GM12878 (cell line): ENCODE data around the gene ARL15. TPM values are rescaled to one million over a fixed set of nuclear protein-coding genes. Genes with fewer than 3 reads are reported as not detected.
A peak's percentile ranks its signal among the peaks of the same experiment; 100 is the strongest.

ENCODE experiments used
- ATAC-seq: fragments of 200-7000 bp; cut with Tn5 transposase; 3 replicates; pipeline ENCODE4 v1.9.1; 2020; ENCODE audit warnings: mild to moderate bottlenecking, moderate library complexity
- BruUV-seq: library from RNA; stranded (reverse); fragments of 400-500 nt; replicated peaks from 2 replicates; lab custom pipeline; 2021; lab: Mats Ljungman, UMichigan
- CTCF ChIA-PET: fragments of 300-600 bp; sonication (Branson Sonifier 250); formaldehyde crosslinking; extraction: SDS; loops from one replicate; lab custom pipeline; 2021; ENCODE audit warnings: inconsistent platforms; lab: Yijun Ruan, JAX
- POLR2A ChIA-PET: fragments of 350-600 bp; formaldehyde crosslinking; extraction: SDS; loops from one replicate; lab custom pipeline; 2021; ENCODE audit warnings: inconsistent platforms; lab: Charles Lee
- RAD21 ChIA-PET: fragments of 300-600 bp; sonication (Branson Sonifier 250); formaldehyde crosslinking; loops from one replicate; lab custom pipeline; 2023; ENCODE audit warnings: antibody characterized with exemption; ENCODE audit not compliant: unreplicated experiment; lab: Charles Lee
- SMC1A ChIA-PET: fragments of 300-600 bp; sonication (Branson Sonifier 250); formaldehyde crosslinking; loops from one replicate; lab custom pipeline; 2023; ENCODE audit not compliant: unreplicated experiment, uncharacterized antibody; lab: Charles Lee
- DNase-seq: peaks from one replicate; pipeline ENCODE4 v3.0.0-alpha.2; 2011; ENCODE audit warnings: low read depth, low spot score
- FAIRE-seq: peaks from 3 replicates; lab custom pipeline; 2011; peaks lifted over from hg19 to GRCh38; lab: Jason Lieb, UNC
- H2AFZ ChIP-seq: 2 replicates; pipeline ENCODE4 v1.6.0; 2011; ENCODE audit warnings: low read depth, low read length, control low read depth; ENCODE audit not compliant: control insufficient read depth
- H3K27ac ChIP-seq: 2 replicates; pipeline ENCODE4 v1.5.1; 2011; ENCODE audit warnings: control low read depth; ENCODE audit not compliant: control insufficient read depth, insufficient read depth
- H3K27me3 ChIP-seq, 2 experiments: replicated peaks in 1 of 2; 2 replicates each; pipeline versions ENCODE4 v1.6.0 to v1.6.1; 2011; ENCODE audit warnings: low read length in 1 of 2; ENCODE audit not compliant: control insufficient read depth in 2 of 2, insufficient read depth in 2 of 2
- H3K36me3 ChIP-seq, 2 experiments: 2 replicates each; pipeline ENCODE4 v1.5.1; 2011; ENCODE audit warnings: low read length in 1 of 2; ENCODE audit not compliant: control insufficient read depth in 2 of 2, insufficient read depth in 2 of 2
- H3K4me1 ChIP-seq: 2 replicates; pipeline ENCODE4 v1.6.1; 2011; ENCODE audit warnings: mild to moderate bottlenecking, low read length, moderate library complexity, mixed read lengths; ENCODE audit not compliant: control insufficient read depth, insufficient read depth
- H3K4me2 ChIP-seq: 2 replicates; pipeline ENCODE4 v1.6.0; 2011; ENCODE audit warnings: control low read depth; ENCODE audit not compliant: control insufficient read depth, insufficient read depth
- H3K4me3 ChIP-seq: fragments of 200-600 bp; sonication (generic); 2 replicates; pipeline ENCODE4 v1.5.1; 2016
- H3K79me2 ChIP-seq: 2 replicates; pipeline ENCODE4 v1.6.0; 2011; ENCODE audit warnings: low read length; ENCODE audit not compliant: control insufficient read depth, insufficient read depth
- H3K9ac ChIP-seq: 2 replicates; pipeline ENCODE4 v1.8.0; 2011; ENCODE audit warnings: low read length, control low read depth, mixed read lengths; ENCODE audit not compliant: control insufficient read depth, insufficient read depth
- H3K9me3 ChIP-seq: replicated peaks from 3 replicates; pipeline ENCODE4 v1.5.1; 2011; ENCODE audit warnings: mild to moderate bottlenecking, low read length; ENCODE audit not compliant: control insufficient read depth, insufficient read depth
- H4K20me1 ChIP-seq: 2 replicates; pipeline ENCODE4 v1.6.0; 2011; ENCODE audit not compliant: control insufficient read depth, insufficient read depth
- BRCA1 ChIP-seq: IDR thresholded peaks from 2 replicates; pipeline ENCODE4 v1.6.1; 2011; ENCODE audit warnings: low read depth, low read length, improper control_type of control experiment
- CBX5 ChIP-seq: sonication (generic); IDR thresholded peaks from 2 replicates; pipeline ENCODE4 v1.6.1; 2016; ENCODE audit warnings: low read depth, moderate library complexity, mild to moderate bottlenecking, inconsistent platforms
- FOXM1 ChIP-seq: IDR thresholded peaks from 2 replicates; pipeline ENCODE4 v1.6.1; 2012; ENCODE audit warnings: low read depth, mild to moderate bottlenecking, inconsistent platforms, low read length, moderate library complexity
- HDGF ChIP-seq: fragments of 450-650 bp; IDR thresholded peaks from 2 replicates; pipeline ENCODE4 v1.6.1; 2016; ENCODE audit warnings: antibody characterized with exemption
- JUNB ChIP-seq: IDR thresholded peaks from 2 replicates; pipeline ENCODE4 v1.6.1; 2016; ENCODE audit warnings: antibody characterized with exemption, mild to moderate bottlenecking
- KDM1A ChIP-seq: fragments of 200-600 bp; sonication (generic); IDR thresholded peaks from 2 replicates; pipeline ENCODE4 v1.6.1; 2016; ENCODE audit warnings: borderline replicate concordance
- NFIC ChIP-seq: IDR thresholded peaks from 2 replicates; pipeline ENCODE4 v1.6.1; 2012; ENCODE audit warnings: low read depth, mild to moderate bottlenecking, inconsistent platforms, low read length, moderate library complexity
- NRF1 ChIP-seq: conservative IDR thresholded peaks from 2 replicates; pipeline ENCODE4 v1.6.1; 2011; ENCODE audit warnings: mild to moderate bottlenecking, low read depth, low read length, improper control_type of control experiment
- PML ChIP-seq: IDR thresholded peaks from 2 replicates; pipeline ENCODE4 v1.6.1; 2012; ENCODE audit warnings: low read length, inconsistent platforms
- RCOR1 ChIP-seq: conservative IDR thresholded peaks from 2 replicates; pipeline ENCODE4 v1.6.1; 2012; ENCODE audit warnings: low read depth, low read length, improper control_type of control experiment
- SMARCA5 ChIP-seq: fragments of 450-650 bp; IDR thresholded peaks from 2 replicates; pipeline ENCODE4 v1.6.1; 2017; ENCODE audit warnings: mild to moderate bottlenecking
- TCF7 ChIP-seq: IDR thresholded peaks from 2 replicates; pipeline ENCODE4 v1.6.1; 2014; ENCODE audit warnings: antibody characterized with exemption, borderline replicate concordance
- WGBS: methylation state at CpG from one replicate; pipeline ENCODE4 v1.1.6; 2016; ENCODE audit warnings: low lambda C conversion rate; ENCODE audit not compliant: insufficient replicate concordance, insufficient coverage; ENCODE audit errors: missing lambda C conversion rate; 5-methylcytosine and 5-hydroxymethylcytosine counted together
- in situ Hi-C: fragments of 300-500 bp; cut with MboI; formaldehyde crosslinking; loops from 9 replicates; pipeline ENCODE4 v1.14.3; 2018; ENCODE audit warnings: mixed read lengths
- intact Hi-C: fragments of 100-400 bp; cut with micrococcal nuclease; formaldehyde crosslinking; loops from one replicate; pipeline ENCODE4 v1.14.2; 2022; ENCODE audit not compliant: unreplicated experiment
- polyA plus RNA-seq, 11 experiments: library from polyadenylated mRNA; depleted of rRNA in 4 of 11; unstranded in 6 of 11; stranded (reverse) in 5 of 11; fragments of >200 nt; fragmentation: Nextera tagmentation in 4 of 11; fragmentation: Illumina TruSeq in 1 of 11; extraction: Ambion mirVana in 4 of 11; extraction: Trizol in 1 of 11; gene quantifications; 1 replicate in 1 of 11; 2 replicates in 10 of 11; pipeline versions ENCODE4 v1.2.1 to v1.2.3, GENCODE V29; 2011 to 2016; ENCODE audit warnings: inconsistent platforms in 2 of 11, missing spikeins in 2 of 11, low read depth in 1 of 11
- total RNA-seq, 4 experiments: library from RNA; depleted of rRNA in 3 of 4; stranded (reverse); fragments of >200 nt in 3 of 4; fragmentation: Illumina TruSeq in 1 of 4; extraction: Trizol in 1 of 4; gene quantifications; 2 replicates each; pipeline versions ENCODE4 v1.2.1 to v1.2.3, GENCODE V29; 2013 to 2021
- TF ChIP-seq, protein P1 (sequence below): IDR thresholded peaks from 2 replicates; pipeline ENCODE4 v1.6.1; 2011; ENCODE audit warnings: borderline replicate concordance, low read depth, mild to moderate bottlenecking, moderate library complexity, low read length; ENCODE audit not compliant: insufficient read depth, poor library complexity, severe bottlenecking

ARL15 gene
- total and polyA plus RNA-seq, 10 of the 15 experiments (the other 5 are each of a cell fraction or from before 2014, with no cell fraction given), result 3.6 to 11.0 (median 7.7) TPM

DNA sequence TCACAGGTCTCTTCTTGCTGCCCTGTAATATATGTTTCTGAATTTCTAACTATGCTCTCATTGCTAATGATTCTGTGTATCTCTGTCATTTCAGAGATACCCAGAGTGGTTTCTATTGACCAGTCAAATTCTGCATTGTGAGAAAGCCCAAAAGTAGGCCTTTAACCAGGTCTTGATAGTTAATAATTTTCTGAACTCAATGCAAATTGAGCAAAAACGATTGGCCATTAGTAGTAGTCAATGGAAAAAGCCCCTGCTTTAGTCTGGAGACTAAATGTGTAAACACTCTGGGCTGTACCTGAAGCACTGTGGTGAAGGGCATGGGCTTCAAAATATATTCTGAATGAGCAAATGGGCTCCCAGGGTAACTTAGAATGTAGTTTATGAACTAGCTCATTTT is 307.6 kb downstream of the ARL15 start:
- Histone ChIP-seq H3K4me1 (no peaks in the 10 kb centered on the region), H3K9ac (no peak overlapping the region), H3K27me3 (no peaks in the 10 kb centered on the region), H3K79me2 (no peaks in the 10 kb centered on the region), H2AFZ (no peak overlapping the region), H4K20me1 (no peaks in the 10 kb centered on the region), H3K27ac (no peak overlapping the region), H3K4me3 (no peak overlapping the region), H3K4me2 (no peak overlapping the region), H3K9me3 (no peaks in the 10 kb centered on the region), H3K36me3 (no peaks in the 10 kb centered on the region)
- SMC1A ChIA-PET, result interaction anchor here (0.7 to 0.8 kb wide), 2 partner anchors 71 to 226 kb away, joined by 3 read pairs; no protein-coding TSS in a partner anchor
- TF ChIP-seq FOXM1, result no peak
- TF ChIP-seq NRF1, result no peak
- TF ChIP-seq PML, result no peak
- no peak for TF ChIP-seq JUNB
- TF ChIP-seq BRCA1, result no peak
- TF ChIP-seq CBX5, result no peak
- no peak for TF ChIP-seq SMARCA5
- no peak for TF ChIP-seq KDM1A
- TF ChIP-seq HDGF, result no peak
- no peak for TF ChIP-seq NFIC
- TF ChIP-seq, protein P1, sequence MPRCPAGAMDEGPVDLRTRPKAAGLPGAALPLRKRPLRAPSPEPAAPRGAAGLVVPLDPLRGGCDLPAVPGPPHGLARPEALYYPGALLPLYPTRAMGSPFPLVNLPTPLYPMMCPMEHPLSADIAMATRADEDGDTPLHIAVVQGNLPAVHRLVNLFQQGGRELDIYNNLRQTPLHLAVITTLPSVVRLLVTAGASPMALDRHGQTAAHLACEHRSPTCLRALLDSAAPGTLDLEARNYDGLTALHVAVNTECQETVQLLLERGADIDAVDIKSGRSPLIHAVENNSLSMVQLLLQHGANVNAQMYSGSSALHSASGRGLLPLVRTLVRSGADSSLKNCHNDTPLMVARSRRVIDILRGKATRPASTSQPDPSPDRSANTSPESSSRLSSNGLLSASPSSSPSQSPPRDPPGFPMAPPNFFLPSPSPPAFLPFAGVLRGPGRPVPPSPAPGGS, result no peak
- no peak for TF ChIP-seq TCF7
- no peak for TF ChIP-seq RCOR1
- WGBS, result 0% methylated on average over 1 of the region's 1 CpG
- intact Hi-C loops, result no loop called here
- CTCF ChIA-PET, result interaction anchor here (0.6 to 1.3 kb wide), 3 partner anchors 11 to 486 kb away, joined by 3 to 5 read pairs (median 3); no protein-coding TSS in a partner anchor
- RAD21 ChIA-PET, result no interaction called here
- ATAC-seq (peak; percentile 63), FAIRE-seq (no peak), DNase-seq (no peak)
- BruUV-seq, result no TSS peak
- in situ Hi-C loops, result no loop called here
- POLR2A ChIA-PET, result no interaction called here
